GM19240 (cell line): ENCODE results near the gene CHI3L1.

Source experiments
- DNase-seq: peaks from one replicate; pipeline ENCODE4 v3.0.0; 2011; ENCODE audit warnings: low spot score; ENCODE audit not compliant: insufficient read length

Gene CHI3L1

DNA sequence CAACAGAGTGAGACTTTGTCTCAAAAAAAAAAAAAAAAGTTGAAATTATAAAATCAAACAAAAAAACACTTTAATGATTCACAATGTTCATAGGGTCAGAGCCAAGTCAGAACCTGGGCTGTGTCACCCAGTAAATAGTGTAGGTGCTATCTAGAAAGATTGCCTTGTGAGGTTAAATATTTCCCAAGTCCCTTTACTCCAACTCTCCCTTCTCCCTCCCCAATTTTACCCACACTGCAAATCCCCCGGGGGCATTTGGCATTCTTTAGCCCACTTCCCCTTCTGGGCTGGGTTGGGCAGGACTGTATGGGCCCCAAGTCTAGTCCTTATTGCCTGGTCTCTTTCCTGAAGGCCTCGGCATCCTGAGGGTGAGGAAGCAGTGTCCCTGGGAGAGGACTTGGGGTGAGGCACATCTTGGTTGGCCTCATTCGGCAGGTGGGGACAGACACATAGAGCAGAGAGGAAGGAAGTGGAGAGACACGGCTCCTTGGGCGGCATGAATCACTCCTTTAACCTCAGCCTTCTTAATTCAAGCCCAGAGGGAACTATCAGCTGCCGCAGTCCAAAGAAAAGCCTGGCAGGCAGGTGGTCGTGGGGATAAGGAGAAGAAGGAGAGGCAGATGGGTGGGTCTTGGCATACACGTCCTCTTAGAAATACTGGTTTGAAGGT is 50.7 kb downstream of the CHI3L1 start:
- no peak for DNase-seq

GRCh38 chr1:203133970-203134725 is 52.4 kb downstream of the CHI3L1 start:
- no peak for DNase-seq

DNA sequence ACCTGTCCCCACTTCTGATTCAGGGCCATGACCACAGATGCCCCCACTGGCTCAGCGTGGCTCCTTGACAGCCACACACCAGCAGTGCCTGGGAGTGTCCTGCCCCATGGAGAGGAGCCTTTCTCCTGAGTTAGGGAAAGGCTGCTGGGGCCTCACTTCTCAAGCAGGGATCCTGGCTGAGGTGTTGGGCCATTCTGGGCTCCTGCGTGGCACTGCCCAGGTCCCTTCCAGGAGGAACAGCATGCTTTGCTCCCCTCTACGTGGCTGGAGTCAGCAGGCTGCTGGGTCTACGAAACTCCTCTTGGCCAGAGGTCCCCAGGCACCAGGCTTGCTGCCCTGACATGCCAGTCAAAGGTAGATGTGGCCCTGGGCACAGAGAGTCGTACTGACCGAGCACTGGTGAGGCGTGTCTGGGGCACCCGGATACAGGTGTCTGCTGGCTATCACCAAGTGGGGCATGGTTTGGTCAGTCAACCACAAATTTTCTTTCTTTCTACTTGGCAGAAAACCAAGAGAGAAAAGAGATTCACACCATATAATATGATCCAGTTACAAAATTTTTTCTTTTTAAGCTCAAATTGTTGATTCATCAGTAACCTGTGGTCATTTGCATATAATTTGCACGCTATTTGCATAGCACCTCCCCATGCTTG is 54.8 kb downstream of the CHI3L1 start:
- no peak for DNase-seq

DNA sequence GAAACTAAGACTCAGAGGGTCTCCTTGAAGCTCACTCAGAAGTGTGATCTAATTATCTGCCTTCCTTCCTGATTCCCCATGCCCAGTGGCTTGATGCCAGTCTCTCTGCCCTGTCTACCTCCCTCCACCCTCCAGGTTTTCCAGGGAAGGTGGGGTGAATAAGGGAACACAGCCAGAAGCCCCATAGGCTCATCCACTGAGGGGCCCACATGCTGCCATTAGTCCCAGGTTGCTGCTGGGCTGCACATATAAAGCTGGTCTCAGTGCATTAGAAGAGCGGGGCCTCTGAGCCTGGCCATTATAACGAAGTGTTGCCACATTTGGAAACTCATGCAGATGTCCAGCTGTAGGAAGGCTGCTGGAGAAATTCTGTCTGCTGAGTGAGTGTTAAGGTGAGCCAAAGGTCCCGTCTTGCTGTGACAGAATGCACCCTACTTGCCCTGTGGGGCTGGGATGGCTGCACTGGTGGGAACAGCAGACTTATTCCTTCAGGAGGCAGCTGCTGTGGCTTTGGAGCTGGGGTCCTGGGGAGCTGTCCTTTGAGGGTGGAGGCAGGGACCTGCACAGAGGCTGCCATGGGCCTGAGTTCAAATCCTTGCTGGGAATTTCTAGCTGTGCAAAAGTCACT is 56.0 kb downstream of the CHI3L1 start:
- DNase-seq = no peak

DNA sequence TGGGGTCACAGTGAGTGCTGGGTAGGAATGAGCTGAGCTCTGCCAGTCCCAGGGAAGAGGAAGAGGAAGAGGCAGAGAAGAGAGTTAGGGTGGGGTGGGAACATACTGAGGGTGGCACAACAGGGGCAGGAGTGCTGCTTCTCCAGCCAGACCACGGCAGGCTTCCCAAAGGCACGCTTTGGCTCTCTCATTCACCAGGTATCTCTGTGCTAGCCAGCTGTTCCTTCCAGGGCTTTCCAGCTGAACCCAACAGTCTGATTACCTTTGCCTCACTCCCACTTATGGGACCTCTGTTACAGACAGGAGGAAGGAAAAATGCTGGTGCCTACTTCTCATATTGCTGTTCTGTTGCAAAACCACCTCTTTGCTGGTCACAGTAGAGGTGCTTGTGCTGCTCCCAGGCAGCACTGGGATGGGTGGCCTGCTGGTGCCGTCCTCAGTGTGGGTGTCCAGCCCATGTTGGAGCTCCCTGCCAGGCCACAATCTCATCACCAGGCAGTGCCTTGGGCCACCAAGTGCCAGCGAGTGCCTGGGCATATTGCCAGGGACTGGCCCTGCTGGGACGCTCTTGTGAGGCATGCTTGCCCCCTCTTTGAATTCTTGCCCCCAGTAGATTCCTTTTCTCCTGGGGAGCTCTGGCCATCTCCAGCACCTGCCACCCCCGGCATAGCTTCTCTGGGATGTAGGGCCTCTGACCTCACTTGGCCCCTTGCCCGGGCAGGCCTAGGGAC is 56.8 kb downstream of the CHI3L1 start:
- no peak for DNase-seq
